ENCODE measurements around the gene MUC6.

Gene MUC6

DNA sequence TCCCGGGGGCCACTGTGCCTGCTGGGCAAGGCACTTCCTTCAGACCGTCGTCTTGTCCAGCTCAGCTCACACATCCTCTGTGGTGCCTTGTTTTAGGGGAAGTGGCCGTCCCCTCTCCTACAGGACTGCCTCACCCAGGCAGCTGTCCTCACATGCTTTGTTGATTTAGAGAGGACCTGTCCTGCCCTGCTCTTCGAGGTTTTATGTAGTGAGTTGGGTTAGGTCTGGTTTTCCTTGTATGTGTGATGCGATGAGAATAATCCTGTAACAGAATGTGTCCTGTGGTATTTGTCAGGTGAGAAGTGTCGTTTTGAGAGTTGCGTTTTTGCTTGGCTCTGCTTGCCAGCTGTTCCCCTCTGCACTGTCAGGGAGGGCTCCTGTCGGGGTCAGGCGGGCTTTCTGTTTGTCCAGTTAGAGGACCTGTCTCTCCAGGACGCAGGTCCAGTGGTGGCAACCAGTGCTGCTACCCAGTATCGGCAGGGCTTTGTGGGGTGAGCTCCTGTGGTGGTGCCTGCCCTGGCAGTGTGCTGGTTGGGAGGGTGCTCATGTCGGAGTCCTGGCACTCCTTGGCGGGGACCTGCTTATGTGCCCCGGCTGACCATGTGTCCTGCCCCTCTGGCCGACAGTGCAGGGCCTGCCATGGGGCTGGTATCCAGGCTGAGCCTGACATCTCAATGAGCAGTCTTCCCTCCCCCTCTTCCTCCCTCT is 41.3 kb downstream of the MUC6 start:
- Histone ChIP-seq H3K14ac (ENCODE audit: low read length in 2 of 2) (no peak overlapping the region), H2BK15ac (ENCODE audit: low read depth, poor library complexity, severe bottlenecking) (no peak overlapping the region), H3K79me1 (replicated peaks; ENCODE audit: low read length, poor library complexity, severe bottlenecking) (peaks cover 55% of the 10 kb centered on the region), H3K27me3 (ENCODE audit: control insufficient read depth in 1 of 2, insufficient read depth in 1 of 2, low read length in 2 of 2) (no peaks in the 10 kb centered on the region), H4K8ac (ENCODE audit: low read length) (no peak overlapping the region), H4K91ac (ENCODE audit: low read length) (no peak overlapping the region), H3K4me2 (ENCODE audit: low read length, poor library complexity, severe bottlenecking) (no peak overlapping the region), H3K23ac (ENCODE audit: low read length in 2 of 2) (no peak overlapping the region), H2AK5ac (ENCODE audit: low read length, severe bottlenecking) (no peak overlapping the region), H3K9me3 (ENCODE audit: control insufficient read depth, low read length) (no peaks in the 10 kb centered on the region), H3K9ac (ENCODE audit: low read length) (no peak overlapping the region), H2BK120ac (ENCODE audit: low read depth, low read length) (no peak overlapping the region), H3K36me3 (ENCODE audit: control insufficient read depth in 1 of 2, insufficient read depth in 2 of 2, low read depth in 1 of 2, low read length in 2 of 2) (peaks cover 52 to 84% of the 10 kb centered on the region in 2 experiments), H2BK12ac (ENCODE audit: low read length in 2 of 2) (no peak overlapping the region), H3K4me1 (ENCODE audit: control insufficient read depth, insufficient read depth, low read depth, low read length) (peaks cover 10% of the 10 kb centered on the region), H3K4me3 (ENCODE audit: insufficient read depth in 1 of 2, low read depth in 1 of 2, low read length in 2 of 2) (no peak overlapping the region), H3K27ac (ENCODE audit: low read length, poor library complexity, severe bottlenecking) (no peak overlapping the region), H2AFZ (ENCODE audit: low read depth, low read length) (no peak overlapping the region), H3K18ac (ENCODE audit: low read depth in 1 of 2, low read length in 2 of 2) (no peak overlapping the region), H2BK5ac (ENCODE audit: low read depth, low read length, poor library complexity, severe bottlenecking) (no peak overlapping the region), H3K4ac (ENCODE audit: low read depth in 1 of 2, low read length in 2 of 2) (no peak overlapping the region)
- 94% methylated on average over 12 of the region's 16 CpGs for WGBS
- no peak for DNase-seq

DNA sequence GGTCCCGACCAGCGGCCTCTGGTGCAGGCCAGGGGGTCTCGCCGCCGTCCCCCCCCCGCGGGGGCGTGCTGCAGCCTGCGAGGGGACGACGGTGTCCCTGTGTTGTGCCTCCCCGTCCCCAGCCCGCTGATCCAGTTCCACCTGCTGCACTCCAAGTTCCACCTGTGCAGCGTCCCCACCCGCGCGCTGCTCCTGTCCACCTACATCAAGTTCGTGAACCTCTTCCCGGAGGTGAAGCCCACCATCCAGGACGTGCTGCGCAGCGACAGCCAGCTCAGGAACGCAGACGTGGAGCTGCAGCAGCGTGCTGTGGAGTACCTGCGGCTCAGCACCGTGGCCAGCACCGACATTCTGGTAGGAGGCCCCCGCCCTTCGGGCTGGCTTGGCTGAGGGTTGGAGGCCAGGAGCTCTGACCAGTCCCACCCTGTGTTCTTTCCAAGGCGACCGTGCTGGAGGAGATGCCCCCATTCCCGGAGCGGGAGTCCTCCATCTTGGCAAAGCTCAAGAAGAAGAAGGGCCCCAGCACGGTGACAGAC is 42.8 kb downstream of the MUC6 start:
- no peak overlapping the region for H4K8ac ChIP-seq (ENCODE audit: low read length)
- no peak overlapping the region for H2BK120ac ChIP-seq (ENCODE audit: low read depth, low read length)
- no peaks in the 10 kb centered on the region for H3K27me3 ChIP-seq (ENCODE audit: control insufficient read depth in 1 of 2, insufficient read depth in 1 of 2, low read length in 2 of 2)
- H3K4me1 ChIP-seq (ENCODE audit: control insufficient read depth, insufficient read depth, low read depth, low read length) = peaks cover 10% of the 10 kb centered on the region
- no peaks in the 10 kb centered on the region for H3K9me3 ChIP-seq (ENCODE audit: control insufficient read depth, low read length)
- H2AK5ac ChIP-seq (ENCODE audit: low read length, severe bottlenecking) = no peak overlapping the region
- no peak overlapping the region for H3K23ac ChIP-seq (ENCODE audit: low read length in 2 of 2)
- peaks cover 67 to 90% of the 10 kb centered on the region in 2 experiments for H3K36me3 ChIP-seq (ENCODE audit: control insufficient read depth in 1 of 2, insufficient read depth in 2 of 2, low read depth in 1 of 2, low read length in 2 of 2)
- no peak overlapping the region for H3K4ac ChIP-seq (ENCODE audit: low read depth in 1 of 2, low read length in 2 of 2)
- no peak overlapping the region for H3K27ac ChIP-seq (ENCODE audit: low read length, poor library complexity, severe bottlenecking)
- no peak overlapping the region for H3K4me3 ChIP-seq (ENCODE audit: insufficient read depth in 1 of 2, low read depth in 1 of 2, low read length in 2 of 2)
- H3K79me1 ChIP-seq (replicated peaks; ENCODE audit: low read length, poor library complexity, severe bottlenecking) = peaks cover 57% of the 10 kb centered on the region
- H2BK15ac ChIP-seq (ENCODE audit: low read depth, poor library complexity, severe bottlenecking) = no peak overlapping the region
- no peak overlapping the region for H3K18ac ChIP-seq (ENCODE audit: low read depth in 1 of 2, low read length in 2 of 2)
- H3K4me2 ChIP-seq (ENCODE audit: low read length, poor library complexity, severe bottlenecking) = no peak overlapping the region
- no peak for DNase-seq
- WGBS = 95% methylated on average over 34 of the region's 35 CpGs
- H2BK5ac ChIP-seq (ENCODE audit: low read depth, low read length, poor library complexity, severe bottlenecking) = no peak overlapping the region
- H4K91ac ChIP-seq (ENCODE audit: low read length) = no peak overlapping the region
- peak overlapping the region in 1 of 2 experiments; percentile 2 for H2BK12ac ChIP-seq (ENCODE audit: low read length in 2 of 2)
- H3K9ac ChIP-seq (ENCODE audit: low read length) = no peak overlapping the region
- no peak overlapping the region for H3K14ac ChIP-seq (ENCODE audit: low read length in 2 of 2)
- H2AFZ ChIP-seq (ENCODE audit: low read depth, low read length) = no peak overlapping the region

DNA sequence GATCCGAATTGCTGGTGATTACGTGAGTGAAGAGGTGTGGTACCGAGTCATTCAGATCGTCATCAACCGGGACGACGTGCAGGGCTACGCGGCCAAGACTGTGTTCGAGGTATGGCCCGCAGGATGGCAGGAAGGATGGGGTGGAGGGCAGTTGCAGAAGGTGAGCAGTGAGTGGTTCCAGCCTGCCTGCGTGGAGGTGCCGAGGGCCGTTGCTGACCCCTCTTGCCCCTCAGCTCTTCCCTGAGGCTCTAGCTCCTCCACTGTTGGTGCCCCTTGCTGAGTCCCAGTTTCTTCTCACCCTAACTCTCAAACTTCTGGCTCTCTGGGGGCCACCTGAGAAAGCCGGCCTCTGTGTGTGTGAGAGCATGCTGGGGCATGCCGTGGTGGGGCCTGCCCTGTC is 43.9 kb downstream of the MUC6 start:
- H3K9me3 ChIP-seq (ENCODE audit: control insufficient read depth, low read length) = no peaks in the 10 kb centered on the region
- no peak overlapping the region for H3K4me3 ChIP-seq (ENCODE audit: insufficient read depth in 1 of 2, low read depth in 1 of 2, low read length in 2 of 2)
- H2AFZ ChIP-seq (ENCODE audit: low read depth, low read length) = no peak overlapping the region
- H2BK12ac ChIP-seq (ENCODE audit: low read length in 2 of 2) = no peak overlapping the region
- no peak overlapping the region for H3K4ac ChIP-seq (ENCODE audit: low read depth in 1 of 2, low read length in 2 of 2)
- H2BK5ac ChIP-seq (ENCODE audit: low read depth, low read length, poor library complexity, severe bottlenecking) = no peak overlapping the region
- H3K27me3 ChIP-seq (ENCODE audit: control insufficient read depth in 1 of 2, insufficient read depth in 1 of 2, low read length in 2 of 2) = no peaks in the 10 kb centered on the region
- H3K27ac ChIP-seq (ENCODE audit: low read length, poor library complexity, severe bottlenecking) = no peak overlapping the region
- H3K79me1 ChIP-seq (replicated peaks; ENCODE audit: low read length, poor library complexity, severe bottlenecking) = peaks cover 64% of the 10 kb centered on the region
- H3K4me2 ChIP-seq (ENCODE audit: low read length, poor library complexity, severe bottlenecking) = no peak overlapping the region
- H3K18ac ChIP-seq (ENCODE audit: low read depth in 1 of 2, low read length in 2 of 2) = no peak overlapping the region
- DNase-seq = no peak
- no peak overlapping the region for H3K14ac ChIP-seq (ENCODE audit: low read length in 2 of 2)
- peaks cover 78 to 94% of the 10 kb centered on the region in 2 experiments for H3K36me3 ChIP-seq (ENCODE audit: control insufficient read depth in 1 of 2, insufficient read depth in 2 of 2, low read depth in 1 of 2, low read length in 2 of 2)
- H3K9ac ChIP-seq (ENCODE audit: low read length) = no peak overlapping the region
- H2BK120ac ChIP-seq (ENCODE audit: low read depth, low read length) = no peak overlapping the region
- no peak overlapping the region for H2BK15ac ChIP-seq (ENCODE audit: low read depth, poor library complexity, severe bottlenecking)
- H3K23ac ChIP-seq (ENCODE audit: low read length in 2 of 2) = no peak overlapping the region
- H2AK5ac ChIP-seq (ENCODE audit: low read length, severe bottlenecking) = no peak overlapping the region
- WGBS = 98% methylated on average over 13 of the region's 16 CpGs
- peaks cover 11% of the 10 kb centered on the region for H3K4me1 ChIP-seq (ENCODE audit: control insufficient read depth, insufficient read depth, low read depth, low read length)
- H4K91ac ChIP-seq (ENCODE audit: low read length) = no peak overlapping the region
- no peak overlapping the region for H4K8ac ChIP-seq (ENCODE audit: low read length)

DNA sequence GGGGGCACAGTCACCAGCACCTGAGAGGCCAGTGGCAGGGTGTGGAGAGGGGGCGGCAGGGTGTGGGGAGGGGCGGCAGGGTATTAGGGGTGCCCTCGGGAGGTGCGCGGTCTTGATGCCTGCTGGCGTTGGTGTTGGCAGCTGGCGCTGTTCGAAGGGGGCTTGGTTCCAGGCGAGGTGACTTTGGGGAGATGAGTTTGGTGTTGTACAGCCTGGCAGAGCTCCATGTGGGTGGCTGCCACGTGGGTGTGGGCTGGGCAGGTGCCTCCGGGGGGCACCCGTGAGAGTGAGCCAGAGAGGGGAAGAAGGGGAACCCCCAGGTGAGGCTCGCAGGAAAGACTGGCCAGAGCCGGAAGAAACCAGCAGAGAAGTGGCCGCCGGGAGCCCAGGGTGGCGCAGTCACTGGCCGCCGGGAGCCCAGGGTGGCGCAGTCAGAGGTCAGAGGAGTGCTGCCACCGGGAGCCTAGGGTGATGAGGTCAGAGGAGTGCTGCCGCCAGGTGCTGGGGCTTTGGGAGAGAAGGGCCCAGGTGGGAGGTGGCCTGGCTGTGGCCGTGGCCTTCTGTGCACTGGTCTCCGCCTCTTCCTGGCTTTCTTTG is 44.7 kb downstream of the MUC6 start:
- no peak overlapping the region for H3K27ac ChIP-seq (ENCODE audit: low read length, poor library complexity, severe bottlenecking)
- no peak overlapping the region for H4K91ac ChIP-seq (ENCODE audit: low read length)
- no peak for DNase-seq
- peaks cover 11% of the 10 kb centered on the region for H3K4me1 ChIP-seq (ENCODE audit: control insufficient read depth, insufficient read depth, low read depth, low read length)
- no peak overlapping the region for H3K14ac ChIP-seq (ENCODE audit: low read length in 2 of 2)
- H3K4me2 ChIP-seq (ENCODE audit: low read length, poor library complexity, severe bottlenecking) = no peak overlapping the region
- H2BK15ac ChIP-seq (ENCODE audit: low read depth, poor library complexity, severe bottlenecking) = peak overlapping the region; percentile 2
- no peak overlapping the region for H2AFZ ChIP-seq (ENCODE audit: low read depth, low read length)
- no peak overlapping the region for H3K9ac ChIP-seq (ENCODE audit: low read length)
- peaks cover 77 to 94% of the 10 kb centered on the region in 2 experiments for H3K36me3 ChIP-seq (ENCODE audit: control insufficient read depth in 1 of 2, insufficient read depth in 2 of 2, low read depth in 1 of 2, low read length in 2 of 2)
- no peak overlapping the region for H3K4ac ChIP-seq (ENCODE audit: low read depth in 1 of 2, low read length in 2 of 2)
- peaks cover 60% of the 10 kb centered on the region for H3K79me1 ChIP-seq (replicated peaks; ENCODE audit: low read length, poor library complexity, severe bottlenecking)
- no peaks in the 10 kb centered on the region for H3K9me3 ChIP-seq (ENCODE audit: control insufficient read depth, low read length)
- no peak overlapping the region for H2BK120ac ChIP-seq (ENCODE audit: low read depth, low read length)
- no peak overlapping the region for H2BK12ac ChIP-seq (ENCODE audit: low read length in 2 of 2)
- H3K23ac ChIP-seq (ENCODE audit: low read length in 2 of 2) = no peak overlapping the region
- H3K27me3 ChIP-seq (ENCODE audit: control insufficient read depth in 1 of 2, insufficient read depth in 1 of 2, low read length in 2 of 2) = no peaks in the 10 kb centered on the region
- H3K18ac ChIP-seq (ENCODE audit: low read depth in 1 of 2, low read length in 2 of 2) = no peak overlapping the region
- no peak overlapping the region for H2BK5ac ChIP-seq (ENCODE audit: low read depth, low read length, poor library complexity, severe bottlenecking)
- H2AK5ac ChIP-seq (ENCODE audit: low read length, severe bottlenecking) = no peak overlapping the region
- WGBS = 95% methylated on average over 24 of the region's 24 CpGs
- H3K4me3 ChIP-seq (ENCODE audit: insufficient read depth in 1 of 2, low read depth in 1 of 2, low read length in 2 of 2) = no peak overlapping the region
- H4K8ac ChIP-seq (ENCODE audit: low read length) = no peak overlapping the region

Measured in mesenchymal stem cell (in vitro differentiated cells and primary cell).